HCT116 (cell line): ENCODE data around the gene TMEM208. TPM values are rescaled to one million over a fixed set of nuclear protein-coding genes. Genes with fewer than 3 reads are reported as not detected.

Source experiments
- ATAC-seq: fragments of 200-7000 bp; cut with Tn5 transposase; 2 replicates; pipeline ENCODE4 v1.9.1; 2020; ENCODE audit warnings: mild to moderate bottlenecking, moderate library complexity
- BruUV-seq: library from RNA; stranded (reverse); fragments of 400-500 nt; replicated peaks from 2 replicates; lab custom pipeline; 2021; lab: Mats Ljungman, UMichigan
- CTCF ChIA-PET: fragments of 300-600 bp; sonication (Branson Sonifier 250); formaldehyde crosslinking; loops from one replicate; lab custom pipeline; 2021; ENCODE audit warnings: antibody characterized with exemption; lab: Charles Lee
- POLR2A ChIA-PET: fragments of 300-600, 350-600 bp; sonication (Branson Sonifier 250); formaldehyde crosslinking; loops from one replicate; lab custom pipeline; 2021; ENCODE audit warnings: antibody characterized with exemption; lab: Charles Lee
- RAD21 ChIA-PET, 2 experiments: fragments of 300-600 bp; sonication (Branson Sonifier 250); formaldehyde crosslinking; loops; one replicate each; lab custom pipeline; 2023; ENCODE audit warnings: low total read pairs in 2 of 2; ENCODE audit not compliant: uncharacterized antibody in 2 of 2, unreplicated experiment in 2 of 2, low non-redundant PET in 1 of 2; lab: Charles Lee
- DNase-seq: peaks from one replicate; pipeline ENCODE4 v3.0.0-alpha.2; 2010; ENCODE audit warnings: low read depth, low spot score
- H2AFZ ChIP-seq: fragments of 200-600 bp; shearing (Covaris generic), sonication (generic); 2 replicates; pipeline ENCODE4 v1.6.1; 2017; ENCODE audit warnings: low read depth, mixed run types, mixed read lengths, antibody characterized with exemption, low read length; ENCODE audit not compliant: poor library complexity, severe bottlenecking
- H3K27ac ChIP-seq: 2 replicates; pipeline ENCODE4 v1.5.1; 2012; ENCODE audit warnings: low read depth, low read length
- H3K27me3 ChIP-seq: fragments of 200-600 bp; sonication (generic); 2 replicates; pipeline ENCODE4 v1.6.1; 2016; ENCODE audit warnings: mixed run types, low read length, mixed read lengths; ENCODE audit not compliant: insufficient read depth
- H3K36me3 ChIP-seq, 2 experiments: fragments of 200-500 bp in 1 of 2; fragments of 200-600 bp in 1 of 2; sonication (Bioruptor generic) in 1 of 2; sonication (generic) in 1 of 2; 2 replicates each; pipeline versions ENCODE4 v1.5.1 to v1.6.1; 2014 to 2016; ENCODE audit warnings: low read length in 2 of 2, inconsistent platforms in 1 of 2, mixed read lengths in 1 of 2, mixed run types in 1 of 2; ENCODE audit not compliant: insufficient read depth in 2 of 2, control insufficient read depth in 1 of 2
- H3K4me1 ChIP-seq, 2 experiments: fragments of 200-600 bp in 1 of 2; sonication (generic) in 1 of 2; 2 replicates each; pipeline versions ENCODE4 v1.5.1 to v1.6.1; 2012 to 2017; ENCODE audit warnings: low read length in 2 of 2, inconsistent platforms in 1 of 2, mild to moderate bottlenecking in 1 of 2, mixed read lengths in 1 of 2, mixed run types in 1 of 2, moderate library complexity in 1 of 2; ENCODE audit not compliant: insufficient read depth in 2 of 2, control insufficient read depth in 1 of 2
- H3K4me2 ChIP-seq: fragments of 200-600 bp; sonication (generic); 2 replicates; pipeline ENCODE4 v1.6.1; 2017; ENCODE audit warnings: mixed run types, low read length, mixed read lengths
- H3K4me3 ChIP-seq, 2 experiments: fragments of 200-600 bp in 1 of 2; sonication (generic) in 1 of 2; replicated peaks in 1 of 2; 2 replicates each; pipeline ENCODE4 v1.5.1; 2011 to 2016; ENCODE audit warnings: low read length in 2 of 2, control low read depth in 1 of 2, low read depth in 1 of 2, mild to moderate bottlenecking in 1 of 2, mixed read lengths in 1 of 2, mixed run types in 1 of 2
- H3K79me2 ChIP-seq: fragments of 200-600 bp; sonication (generic); 2 replicates; pipeline ENCODE4 v1.6.1; 2017; ENCODE audit warnings: mild to moderate bottlenecking, mixed run types, low read length, moderate library complexity, mixed read lengths; ENCODE audit not compliant: insufficient read depth
- H3K9ac ChIP-seq: fragments of 200-600 bp; sonication (generic); 2 replicates; pipeline ENCODE4 v1.6.1; 2016; ENCODE audit warnings: low read length, mixed read lengths
- H3K9me2 ChIP-seq: fragments of 200-600 bp; sonication (generic), shearing (Covaris generic); 2 replicates; pipeline ENCODE4 v1.6.1; 2017; ENCODE audit warnings: mixed run types, mild to moderate bottlenecking, moderate library complexity; ENCODE audit not compliant: insufficient read depth
- H3K9me3 ChIP-seq, 2 experiments: fragments of 200-500 bp in 1 of 2; fragments of 200-600 bp in 1 of 2; sonication (Bioruptor generic) in 1 of 2; sonication (generic) in 1 of 2; 2 replicates each; pipeline ENCODE4 v1.6.1; 2014 to 2017; ENCODE audit warnings: low read length in 2 of 2, mixed read lengths in 2 of 2, inconsistent platforms in 1 of 2, low read depth in 1 of 2, mild to moderate bottlenecking in 1 of 2, mixed run types in 1 of 2, moderate library complexity in 1 of 2; ENCODE audit not compliant: control insufficient read depth in 1 of 2, insufficient read depth in 1 of 2
- H4K20me1 ChIP-seq: fragments of 200-600 bp; sonication (generic), shearing (Covaris generic); 2 replicates; pipeline ENCODE4 v1.6.1; 2017; ENCODE audit warnings: mixed run types, mild to moderate bottlenecking, moderate library complexity; ENCODE audit not compliant: insufficient read depth
- CBX3 ChIP-seq: IDR thresholded peaks from 2 replicates; pipeline ENCODE4 v1.6.1; 2012; ENCODE audit warnings: low read depth
- CEBPB ChIP-seq: IDR thresholded peaks from 2 replicates; pipeline ENCODE4 v1.6.1; 2012; ENCODE audit warnings: low read depth
- EGR1 ChIP-seq: IDR thresholded peaks from 2 replicates; pipeline ENCODE4 v1.6.1; 2012; ENCODE audit warnings: low read depth
- EZH2 ChIP-seq: fragments of 200-600 bp; sonication (generic); IDR thresholded peaks from 2 replicates; pipeline ENCODE4 v1.6.1; 2017; ENCODE audit warnings: antibody characterized with exemption, mixed run types
- JUND ChIP-seq: IDR thresholded peaks from 2 replicates; pipeline ENCODE4 v1.6.1; 2012
- POLR2A ChIP-seq: IDR thresholded peaks from 2 replicates; pipeline ENCODE4 v1.7.0; 2011; ENCODE audit warnings: borderline replicate concordance; ENCODE audit not compliant: insufficient read depth, insufficient read length; ENCODE audit errors: extremely low read depth
- POLR2AphosphoS5 ChIP-seq: IDR thresholded peaks from 2 replicates; pipeline ENCODE4 v1.6.1; 2011; ENCODE audit warnings: mild to moderate bottlenecking, low read depth, low read length, moderate library complexity
- RAD21 ChIP-seq: IDR thresholded peaks from 2 replicates; pipeline ENCODE4 v1.6.1; 2012; ENCODE audit warnings: low read depth, mild to moderate bottlenecking
- SIN3A ChIP-seq: IDR thresholded peaks from 2 replicates; pipeline ENCODE4 v1.6.1; 2012; ENCODE audit warnings: low read depth
- SRF ChIP-seq: IDR thresholded peaks from 2 replicates; pipeline ENCODE4 v1.6.1; 2012; ENCODE audit warnings: low read depth
- TCF7L2 ChIP-seq: IDR thresholded peaks from 2 replicates; pipeline ENCODE4 v1.7.0; 2011; ENCODE audit warnings: borderline replicate concordance, inconsistent platforms; ENCODE audit not compliant: insufficient read depth, insufficient read length; ENCODE audit errors: extremely low read depth
- ZNF274 ChIP-seq: fragments of 200-500 bp; sonication (Bioruptor generic); IDR thresholded peaks from 2 replicates; pipeline ENCODE4 v1.6.1; 2014; ENCODE audit warnings: mild to moderate bottlenecking, low read depth, low read length, inconsistent platforms
- intact Hi-C: fragments of 100-400 bp; cut with micrococcal nuclease; formaldehyde crosslinking; loops from 2 replicates; pipeline ENCODE4 v1.10.0; 2022
- total RNA-seq: library from RNA; stranded (reverse); gene quantifications from one replicate; pipeline ENCODE4 v1.2.1, GENCODE V29; 2021; ENCODE audit not compliant: unreplicated experiment
- TF ChIP-seq, protein P1 (sequence below): IDR thresholded peaks from 2 replicates; pipeline ENCODE4 v1.6.1; 2012; ENCODE audit warnings: low read depth
- TF ChIP-seq, protein P2 (sequence below), 3 experiments: fragments of 200-600 bp in 1 of 3; sonication (generic) in 1 of 3; IDR thresholded peaks in 2 of 3; conservative IDR thresholded peaks in 1 of 3; 2 replicates each; pipeline ENCODE4 v1.5.1; 2012 to 2017; ENCODE audit warnings: low read depth in 2 of 3, low read length in 2 of 3, antibody characterized with exemption in 1 of 3, borderline replicate concordance in 1 of 3, control low read depth in 1 of 3, mild to moderate bottlenecking in 1 of 3, mixed read lengths in 1 of 3, mixed run types in 1 of 3, moderate library complexity in 1 of 3; ENCODE audit not compliant: insufficient read depth in 1 of 3

Gene TMEM208
- total RNA-seq, 1 experiment from 2014 or later = 36.1 TPM

DNA sequence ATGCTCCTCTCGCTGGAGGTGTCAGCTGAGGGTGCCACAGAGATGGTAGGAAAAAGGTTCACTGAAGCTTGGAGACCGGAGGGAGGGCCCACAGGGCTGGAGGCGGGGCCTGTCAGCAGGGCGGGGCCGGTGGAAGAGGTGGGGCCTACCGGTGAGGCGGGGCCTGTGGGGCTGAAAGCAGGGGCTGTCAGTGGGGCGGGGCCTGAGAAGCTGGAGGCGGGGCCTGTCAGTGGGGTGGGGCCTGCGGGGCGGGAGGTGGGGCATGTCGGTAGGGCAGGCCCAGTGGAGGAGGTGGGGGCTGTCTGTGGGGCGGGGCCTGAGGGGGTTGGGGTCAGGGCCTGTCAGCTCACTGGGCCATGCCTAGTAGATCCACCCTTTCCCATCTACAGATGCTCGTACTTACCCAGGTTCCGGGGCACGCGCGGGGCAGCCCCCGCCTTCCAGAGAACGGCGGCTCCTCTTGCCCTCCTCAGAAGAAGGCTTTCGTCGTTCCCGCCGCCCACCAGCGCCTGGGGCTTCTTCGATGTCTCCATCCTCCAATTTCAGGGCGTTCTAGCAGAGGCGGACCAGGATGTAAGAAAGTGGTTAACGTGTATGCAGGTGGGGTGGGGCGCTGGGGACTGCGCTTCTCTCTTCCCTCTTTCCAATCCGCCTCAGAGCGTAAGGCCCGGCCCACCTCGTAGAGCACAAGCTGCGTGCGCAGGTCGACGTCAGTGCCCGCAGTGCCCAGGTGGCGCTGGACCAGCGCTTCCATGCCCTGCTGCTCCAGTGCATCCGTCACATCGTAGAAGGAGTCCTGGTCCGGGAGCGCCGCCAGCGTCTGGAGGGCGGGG, 9.8 kb downstream of the TMEM208 start (continued):
- TF ChIP-seq, protein P1, sequence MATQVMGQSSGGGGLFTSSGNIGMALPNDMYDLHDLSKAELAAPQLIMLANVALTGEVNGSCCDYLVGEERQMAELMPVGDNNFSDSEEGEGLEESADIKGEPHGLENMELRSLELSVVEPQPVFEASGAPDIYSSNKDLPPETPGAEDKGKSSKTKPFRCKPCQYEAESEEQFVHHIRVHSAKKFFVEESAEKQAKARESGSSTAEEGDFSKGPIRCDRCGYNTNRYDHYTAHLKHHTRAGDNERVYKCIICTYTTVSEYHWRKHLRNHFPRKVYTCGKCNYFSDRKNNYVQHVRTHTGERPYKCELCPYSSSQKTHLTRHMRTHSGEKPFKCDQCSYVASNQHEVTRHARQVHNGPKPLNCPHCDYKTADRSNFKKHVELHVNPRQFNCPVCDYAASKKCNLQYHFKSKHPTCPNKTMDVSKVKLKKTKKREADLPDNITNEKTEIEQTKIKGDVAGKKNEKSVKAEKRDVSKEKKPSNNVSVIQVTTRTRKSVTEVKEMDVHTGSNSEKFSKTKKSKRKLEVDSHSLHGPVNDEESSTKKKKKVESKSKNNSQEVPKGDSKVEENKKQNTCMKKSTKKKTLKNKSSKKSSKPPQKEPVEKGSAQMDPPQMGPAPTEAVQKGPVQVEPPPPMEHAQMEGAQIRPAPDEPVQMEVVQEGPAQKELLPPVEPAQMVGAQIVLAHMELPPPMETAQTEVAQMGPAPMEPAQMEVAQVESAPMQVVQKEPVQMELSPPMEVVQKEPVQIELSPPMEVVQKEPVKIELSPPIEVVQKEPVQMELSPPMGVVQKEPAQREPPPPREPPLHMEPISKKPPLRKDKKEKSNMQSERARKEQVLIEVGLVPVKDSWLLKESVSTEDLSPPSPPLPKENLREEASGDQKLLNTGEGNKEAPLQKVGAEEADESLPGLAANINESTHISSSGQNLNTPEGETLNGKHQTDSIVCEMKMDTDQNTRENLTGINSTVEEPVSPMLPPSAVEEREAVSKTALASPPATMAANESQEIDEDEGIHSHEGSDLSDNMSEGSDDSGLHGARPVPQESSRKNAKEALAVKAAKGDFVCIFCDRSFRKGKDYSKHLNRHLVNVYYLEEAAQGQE = no peak
- no peak for TF ChIP-seq EZH2

DNA sequence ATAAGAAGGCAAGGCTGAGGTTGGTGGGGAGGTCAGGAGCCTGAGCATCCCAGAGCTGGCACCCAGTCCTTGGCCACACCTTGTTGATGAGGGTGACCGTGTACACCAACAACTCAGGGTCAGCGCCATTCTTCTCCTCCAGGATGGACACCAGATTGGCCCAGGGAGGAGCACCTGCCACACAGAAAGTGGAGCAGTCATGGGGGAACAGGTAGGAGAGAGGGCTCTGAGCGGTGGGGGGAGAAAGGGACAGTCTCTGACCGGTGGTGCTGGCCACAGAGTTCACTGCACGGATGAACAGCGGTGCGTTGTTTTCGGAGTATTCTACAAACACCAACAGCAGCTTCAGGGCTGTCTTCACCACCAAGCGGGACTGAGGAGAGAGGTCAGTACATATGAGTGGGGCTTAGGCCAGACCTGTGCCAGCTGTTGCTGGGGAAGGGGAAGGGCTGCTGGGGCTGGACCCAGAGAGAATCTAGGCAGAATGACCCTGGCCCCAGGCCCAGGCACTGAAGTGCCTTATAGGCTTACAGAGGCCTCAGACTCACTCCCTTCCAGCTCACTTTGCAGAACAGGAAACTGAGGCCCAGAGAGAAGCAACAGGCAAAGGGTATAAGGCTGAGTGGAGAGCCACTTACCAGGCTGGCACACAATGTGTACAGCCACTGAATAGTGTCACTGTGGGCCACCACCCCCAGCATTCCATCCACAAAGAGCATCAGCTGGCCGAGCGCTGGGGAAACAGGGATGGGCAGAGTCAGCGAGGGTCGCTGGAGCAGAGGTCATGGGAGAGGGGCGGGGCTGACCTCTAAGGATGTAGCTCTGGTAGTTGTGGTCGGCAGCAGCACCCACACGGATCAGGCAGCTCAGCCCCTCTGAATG, 10.7 kb downstream of the TMEM208 start:
- peaks cover 45% of the 10 kb centered on the region for H3K79me2 ChIP-seq
- ATAC-seq (no peak), DNase-seq (no peak)
- H3K9ac ChIP-seq = no peak overlapping the region
- H2AFZ ChIP-seq = no peak overlapping the region
- H4K20me1 ChIP-seq = no peaks in the 10 kb centered on the region
- H3K27ac ChIP-seq = peak overlapping the region; percentile 1; the same call in 1 of the 2 replicates
- H3K9me2 ChIP-seq = no peaks in the 10 kb centered on the region
- H3K27me3 ChIP-seq = no peaks in the 10 kb centered on the region
- H3K9me3 ChIP-seq = no peaks in the 10 kb centered on the region
- POLR2A ChIA-PET = interaction anchor here (1.1 to 1.2 kb wide), 3 partner anchors 9 to 10 kb away, joined by 3 to 5 read pairs (median 4); partner anchors contain the start of gene TMEM208
- H3K36me3 ChIP-seq = peaks cover 24 to 46% of the 10 kb centered on the region in 2 experiments
- RAD21 ChIA-PET = no interaction called here
- H3K4me3 ChIP-seq = no peak overlapping the region
- intact Hi-C loops = no loop called here
- H3K4me1 ChIP-seq = peaks cover 23 to 42% of the 10 kb centered on the region in 2 experiments
- H3K4me2 ChIP-seq = no peak overlapping the region
- CTCF ChIA-PET = interaction anchor here (2.2 kb wide), 1 partner anchor 11 kb away, joined by 9 read pairs; the partner anchor contains the start of gene TMEM208
- BruUV-seq = TSS peak; percentile 21
- TF ChIP-seq SIN3A = no peak
- TF ChIP-seq TCF7L2 = no peak
- TF ChIP-seq POLR2A = no peak
- TF ChIP-seq JUND = no peak
- no peak for TF ChIP-seq CEBPB
- no peak for TF ChIP-seq CBX3
- no peak for TF ChIP-seq RAD21
- TF ChIP-seq POLR2AphosphoS5 = no peak
- TF ChIP-seq, protein P2, sequence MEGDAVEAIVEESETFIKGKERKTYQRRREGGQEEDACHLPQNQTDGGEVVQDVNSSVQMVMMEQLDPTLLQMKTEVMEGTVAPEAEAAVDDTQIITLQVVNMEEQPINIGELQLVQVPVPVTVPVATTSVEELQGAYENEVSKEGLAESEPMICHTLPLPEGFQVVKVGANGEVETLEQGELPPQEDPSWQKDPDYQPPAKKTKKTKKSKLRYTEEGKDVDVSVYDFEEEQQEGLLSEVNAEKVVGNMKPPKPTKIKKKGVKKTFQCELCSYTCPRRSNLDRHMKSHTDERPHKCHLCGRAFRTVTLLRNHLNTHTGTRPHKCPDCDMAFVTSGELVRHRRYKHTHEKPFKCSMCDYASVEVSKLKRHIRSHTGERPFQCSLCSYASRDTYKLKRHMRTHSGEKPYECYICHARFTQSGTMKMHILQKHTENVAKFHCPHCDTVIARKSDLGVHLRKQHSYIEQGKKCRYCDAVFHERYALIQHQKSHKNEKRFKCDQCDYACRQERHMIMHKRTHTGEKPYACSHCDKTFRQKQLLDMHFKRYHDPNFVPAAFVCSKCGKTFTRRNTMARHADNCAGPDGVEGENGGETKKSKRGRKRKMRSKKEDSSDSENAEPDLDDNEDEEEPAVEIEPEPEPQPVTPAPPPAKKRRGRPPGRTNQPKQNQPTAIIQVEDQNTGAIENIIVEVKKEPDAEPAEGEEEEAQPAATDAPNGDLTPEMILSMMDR (IDR thresholded peaks at IDR 0.05 in 2 of 3, conservative IDR thresholded peaks at IDR 0.05 in 1 of 3; ENCODE audit: borderline replicate concordance in 1 of 3, insufficient read depth in 1 of 3, low read depth in 2 of 3, low read length in 2 of 3) = no peak
- TF ChIP-seq SRF = no peak
- TF ChIP-seq ZNF274 = no peak
- TF ChIP-seq EZH2 = no peak
- TF ChIP-seq EGR1 = no peak
